ENCODE data around the gene TSPY10. TPM values are rescaled to one million over a fixed set of nuclear protein-coding genes. Genes with fewer than 3 reads are reported as not detected.
"Not testable (repeated sequence)": the region's sequence is repeated elsewhere in the genome, so short reads cannot be mapped to it uniquely, and the experiment has no call there.

The TSPY10 gene, protein sequence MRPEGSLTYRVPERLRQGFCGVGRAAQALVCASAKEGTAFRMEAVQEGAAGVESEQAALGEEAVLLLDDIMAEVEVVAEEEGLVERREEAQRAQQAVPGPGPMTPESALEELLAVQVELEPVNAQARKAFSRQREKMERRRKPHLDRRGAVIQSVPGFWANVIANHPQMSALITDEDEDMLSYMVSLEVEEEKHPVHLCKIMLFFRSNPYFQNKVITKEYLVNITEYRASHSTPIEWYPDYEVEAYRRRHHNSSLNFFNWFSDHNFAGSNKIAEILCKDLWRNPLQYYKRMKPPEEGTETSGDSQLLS
- polyA plus RNA-seq (not detected in 3 replicates), polyA minus RNA-seq (not detected in 3 replicates)
- polyA plus RNA-seq (2011; ENCODE audit: low read depth) = not detected
- polyA plus RNA-seq (2011; cell fraction: cytosol; rRNA removed) = not detected in 2 replicates
- not detected in 2 replicates for polyA plus RNA-seq (2011; cell fraction: nucleus; rRNA removed)
- not detected in 2 replicates for polyA plus RNA-seq (2012; ENCODE audit: low replicate concordance)
- polyA minus RNA-seq (2011; cell fraction: cytosol; rRNA and poly(A)+ RNA removed) = not detected
- polyA minus RNA-seq (2011; cell fraction: nucleus; rRNA and poly(A)+ RNA removed) = not detected in 2 replicates

DNA sequence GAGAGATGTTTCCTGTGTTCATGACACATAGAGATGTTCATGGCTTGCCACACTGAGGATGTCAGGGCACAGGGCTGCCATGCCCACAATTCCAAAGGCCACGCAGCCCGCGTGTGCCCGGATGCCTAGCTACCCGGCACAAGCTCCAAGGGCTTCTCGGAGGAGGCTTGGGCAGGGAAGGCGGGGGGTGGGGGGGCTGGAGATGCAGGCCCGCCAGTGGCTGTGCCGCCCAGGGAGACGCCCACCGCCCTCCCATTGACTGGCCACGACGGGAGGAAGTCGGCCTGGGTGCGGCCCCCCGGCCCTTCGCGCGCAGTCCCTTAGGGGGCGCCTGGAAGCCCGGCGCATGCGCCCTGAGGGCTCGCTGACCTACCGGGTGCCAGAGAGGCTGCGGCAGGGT is at the start of gene TSPY10:
Gene TSPY10, plus strand, starts transcription at position 301 of the 400 bp plus-strand sequence. Its CDS starts 46 bp downstream, at position 347.
- dilution Hi-C loops (cut with MboI; ENCODE audit: extremely low pct_ligation_motif_present, low sequenced_read_pairs); H3K9me1 ChIP-seq (ENCODE audit: control insufficient read depth, extremely low read depth, insufficient read depth, low read length); H3K4me2 ChIP-seq (ENCODE audit: control insufficient read depth, extremely low read depth, insufficient read depth, low read depth, low read length); H3K27me3 ChIP-seq (ENCODE audit: control insufficient read depth, extremely low read depth, insufficient read depth, low read length); H3K79me2 ChIP-seq (ENCODE audit: control insufficient read depth, insufficient read depth, low read length); H3K9me3 ChIP-seq (ENCODE audit: control insufficient read depth, low read depth, low read length); H3K4me1 ChIP-seq (ENCODE audit: control insufficient read depth, extremely low read depth, insufficient read depth, low read length); H4K20me1 ChIP-seq (ENCODE audit: control insufficient read depth, extremely low read depth, insufficient read depth, low read length); FAIRE-seq; DNase-seq (ENCODE audit: low read depth, low spot score); H3K4me3 ChIP-seq (ENCODE audit: control insufficient read depth in 2 of 3, extremely low read depth in 1 of 3, insufficient read depth in 2 of 3, low read depth in 1 of 3, low read length in 3 of 3); H3K9ac ChIP-seq (ENCODE audit: control insufficient read depth, extremely low read depth, insufficient read depth, low read length); H3K27ac ChIP-seq (ENCODE audit: control insufficient read depth, insufficient read depth, low read length); H2AFZ ChIP-seq (ENCODE audit: control insufficient read depth, low read length); H3K36me3 ChIP-seq (ENCODE audit: control insufficient read depth in 2 of 2, extremely low read depth in 1 of 2, insufficient read depth in 2 of 2, low read length in 2 of 2): not testable (repeated sequence)

DNA sequence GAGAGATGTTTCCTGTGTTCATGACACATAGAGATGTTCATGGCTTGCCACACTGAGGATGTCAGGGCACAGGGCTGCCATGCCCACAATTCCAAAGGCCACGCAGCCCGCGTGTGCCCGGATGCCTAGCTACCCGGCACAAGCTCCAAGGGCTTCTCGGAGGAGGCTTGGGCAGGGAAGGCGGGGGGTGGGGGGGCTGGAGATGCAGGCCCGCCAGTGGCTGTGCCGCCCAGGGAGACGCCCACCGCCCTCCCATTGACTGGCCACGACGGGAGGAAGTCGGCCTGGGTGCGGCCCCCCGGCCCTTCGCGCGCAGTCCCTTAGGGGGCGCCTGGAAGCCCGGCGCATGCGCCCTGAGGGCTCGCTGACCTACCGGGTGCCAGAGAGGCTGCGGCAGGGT is 40.7 kb upstream of the TSPY10 start, which contains the start of gene TSPY9:
Gene TSPY9, plus strand, starts transcription at position 301 of the 400 bp plus-strand sequence. Its CDS starts 46 bp downstream, at position 347.
- H3K9me3 ChIP-seq (ENCODE audit: control insufficient read depth, low read depth, low read length); H4K20me1 ChIP-seq (ENCODE audit: control insufficient read depth, extremely low read depth, insufficient read depth, low read length); H3K79me2 ChIP-seq (ENCODE audit: control insufficient read depth, insufficient read depth, low read length); H3K27me3 ChIP-seq (ENCODE audit: control insufficient read depth, extremely low read depth, insufficient read depth, low read length); DNase-seq (ENCODE audit: low read depth, low spot score); H3K4me1 ChIP-seq (ENCODE audit: control insufficient read depth, extremely low read depth, insufficient read depth, low read length); H3K27ac ChIP-seq (ENCODE audit: control insufficient read depth, insufficient read depth, low read length); H3K36me3 ChIP-seq (ENCODE audit: control insufficient read depth in 2 of 2, extremely low read depth in 1 of 2, insufficient read depth in 2 of 2, low read length in 2 of 2); H3K4me3 ChIP-seq (ENCODE audit: control insufficient read depth in 2 of 3, extremely low read depth in 1 of 3, insufficient read depth in 2 of 3, low read depth in 1 of 3, low read length in 3 of 3); H3K4me2 ChIP-seq (ENCODE audit: control insufficient read depth, extremely low read depth, insufficient read depth, low read depth, low read length); H3K9ac ChIP-seq (ENCODE audit: control insufficient read depth, extremely low read depth, insufficient read depth, low read length); dilution Hi-C loops (cut with MboI; ENCODE audit: extremely low pct_ligation_motif_present, low sequenced_read_pairs); H2AFZ ChIP-seq (ENCODE audit: control insufficient read depth, low read length); H3K9me1 ChIP-seq (ENCODE audit: control insufficient read depth, extremely low read depth, insufficient read depth, low read length); FAIRE-seq: not testable (repeated sequence)

DNA sequence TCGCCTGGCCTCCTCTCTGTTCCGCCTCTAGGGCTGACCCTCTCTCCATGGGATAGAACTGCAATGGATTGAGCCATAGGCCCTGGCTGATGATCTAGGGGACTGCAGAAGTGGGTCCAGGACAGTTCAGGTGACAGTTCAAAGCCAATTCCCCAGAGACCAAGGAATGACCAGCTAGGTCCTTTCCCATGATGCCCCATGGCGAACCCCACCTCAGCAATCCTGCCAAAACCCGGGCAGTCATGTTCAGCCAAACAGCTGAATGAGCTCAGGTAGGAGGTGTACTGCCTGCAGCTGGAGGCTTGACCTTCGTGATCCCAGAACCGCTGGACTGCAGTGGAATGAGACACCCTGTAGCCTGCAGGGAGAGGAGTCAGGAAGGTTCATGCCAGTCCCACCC is 23.3 kb upstream of the TSPY10 start:
- H3K9me3 ChIP-seq (ENCODE audit: control insufficient read depth, low read depth, low read length); H4K20me1 ChIP-seq (ENCODE audit: control insufficient read depth, extremely low read depth, insufficient read depth, low read length); H3K4me3 ChIP-seq (ENCODE audit: control insufficient read depth in 2 of 3, extremely low read depth in 1 of 3, insufficient read depth in 2 of 3, low read depth in 1 of 3, low read length in 3 of 3); H3K27me3 ChIP-seq (ENCODE audit: control insufficient read depth, extremely low read depth, insufficient read depth, low read length); H2AFZ ChIP-seq (ENCODE audit: control insufficient read depth, low read length); H3K4me2 ChIP-seq (ENCODE audit: control insufficient read depth, extremely low read depth, insufficient read depth, low read depth, low read length); dilution Hi-C loops (cut with MboI; ENCODE audit: extremely low pct_ligation_motif_present, low sequenced_read_pairs); H3K36me3 ChIP-seq (ENCODE audit: control insufficient read depth in 2 of 2, extremely low read depth in 1 of 2, insufficient read depth in 2 of 2, low read length in 2 of 2); H3K27ac ChIP-seq (ENCODE audit: control insufficient read depth, insufficient read depth, low read length); H3K79me2 ChIP-seq (ENCODE audit: control insufficient read depth, insufficient read depth, low read length); H3K4me1 ChIP-seq (ENCODE audit: control insufficient read depth, extremely low read depth, insufficient read depth, low read length); H3K9ac ChIP-seq (ENCODE audit: control insufficient read depth, extremely low read depth, insufficient read depth, low read length); H3K9me1 ChIP-seq (ENCODE audit: control insufficient read depth, extremely low read depth, insufficient read depth, low read length); DNase-seq (ENCODE audit: low read depth, low spot score); FAIRE-seq: not testable (repeated sequence)

DNA sequence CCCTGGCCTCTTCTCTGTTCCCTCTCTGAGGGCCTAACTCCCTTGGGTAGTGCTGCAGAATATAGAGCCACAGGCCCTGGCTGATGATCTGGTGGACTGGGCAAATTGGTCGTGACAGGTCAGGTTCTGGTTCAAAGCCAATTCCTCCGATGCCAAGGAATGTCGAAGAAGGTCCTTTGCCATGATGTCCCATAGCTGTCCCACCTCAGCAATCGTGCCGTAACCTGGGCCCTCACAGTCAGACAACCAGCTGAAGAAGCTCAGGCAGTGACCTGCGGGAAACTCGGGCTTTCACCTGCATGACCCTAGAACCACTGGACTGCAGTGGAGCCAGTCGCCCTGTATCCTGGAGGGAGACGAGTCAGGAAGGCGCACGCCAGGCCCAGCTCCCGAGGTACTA is 11.4 kb upstream of the TSPY10 start:
- dilution Hi-C loops (cut with MboI; ENCODE audit: extremely low pct_ligation_motif_present, low sequenced_read_pairs); FAIRE-seq; H3K4me1 ChIP-seq (ENCODE audit: control insufficient read depth, extremely low read depth, insufficient read depth, low read length); H3K9me3 ChIP-seq (ENCODE audit: control insufficient read depth, low read depth, low read length); H4K20me1 ChIP-seq (ENCODE audit: control insufficient read depth, extremely low read depth, insufficient read depth, low read length); H2AFZ ChIP-seq (ENCODE audit: control insufficient read depth, low read length); H3K4me3 ChIP-seq (ENCODE audit: control insufficient read depth in 2 of 3, extremely low read depth in 1 of 3, insufficient read depth in 2 of 3, low read depth in 1 of 3, low read length in 3 of 3); H3K4me2 ChIP-seq (ENCODE audit: control insufficient read depth, extremely low read depth, insufficient read depth, low read depth, low read length); H3K36me3 ChIP-seq (ENCODE audit: control insufficient read depth in 2 of 2, extremely low read depth in 1 of 2, insufficient read depth in 2 of 2, low read length in 2 of 2); H3K27ac ChIP-seq (ENCODE audit: control insufficient read depth, insufficient read depth, low read length); H3K27me3 ChIP-seq (ENCODE audit: control insufficient read depth, extremely low read depth, insufficient read depth, low read length); H3K9ac ChIP-seq (ENCODE audit: control insufficient read depth, extremely low read depth, insufficient read depth, low read length); H3K79me2 ChIP-seq (ENCODE audit: control insufficient read depth, insufficient read depth, low read length); DNase-seq (ENCODE audit: low read depth, low spot score); H3K9me1 ChIP-seq (ENCODE audit: control insufficient read depth, extremely low read depth, insufficient read depth, low read length): not testable (repeated sequence)
